HEK293 (cell line): ENCODE data around the gene PKNOX2.

ENCODE experiments used
- CTCF ChIA-PET: fragments of 350-600 bp; formaldehyde crosslinking; extraction: SDS; loops from one replicate; lab custom pipeline; 2021; ENCODE audit warnings: antibody characterized with exemption; lab: Yijun Ruan, JAX
- POLR2A ChIA-PET: fragments of 300-600 bp; formaldehyde crosslinking; extraction: SDS; loops from one replicate; lab custom pipeline; 2020; ENCODE audit warnings: antibody characterized with exemption, inconsistent platforms; lab: Yijun Ruan, JAX
- H3K27ac ChIP-seq: fragments of 200-500 bp; sonication (Bioruptor generic); 2 replicates; pipeline ENCODE4 v1.5.1; 2014; ENCODE audit warnings: low read depth, low read length, control low read depth, inconsistent platforms; ENCODE audit errors: extremely low read depth
- H3K36me3 ChIP-seq, 2 experiments: fragments of 200-500 bp in 1 of 2; sonication (Bioruptor generic) in 1 of 2; 1 replicate in 1 of 2; 2 replicates in 1 of 2; pipeline ENCODE4 v1.5.1; 2014 to 2017; ENCODE audit warnings: inconsistent platforms in 2 of 2, low read length in 2 of 2; ENCODE audit not compliant: control insufficient read depth in 2 of 2, insufficient read depth in 1 of 2
- H3K4me1 ChIP-seq: fragments of 200-500 bp; sonication (Bioruptor generic); 2 replicates; pipeline ENCODE4 v1.5.1; 2014; ENCODE audit warnings: mild to moderate bottlenecking, low read length, inconsistent platforms; ENCODE audit not compliant: control insufficient read depth, insufficient read depth
- H3K4me3 ChIP-seq: 2 replicates; pipeline ENCODE4 v1.5.1; 2011; ENCODE audit warnings: low read depth, mild to moderate bottlenecking, control low read depth, low read length, moderate library complexity
- H3K9me3 ChIP-seq: fragments of 200-500 bp; sonication (Bioruptor generic); 2 replicates; pipeline ENCODE4 v1.5.1; 2014; ENCODE audit warnings: low read depth, low read length, inconsistent platforms; ENCODE audit not compliant: control insufficient read depth, insufficient read depth
- GLIS1 ChIP-seq: fragments of 450-650 bp; formaldehyde crosslinking; IDR thresholded peaks from 2 replicates; pipeline ENCODE4 v1.5.1; 2016; ENCODE audit warnings: missing biosample characterization, missing genetic modification characterization
- GLIS2 ChIP-seq: fragments of 450-650 bp; formaldehyde crosslinking; IDR thresholded peaks from 2 replicates; pipeline ENCODE4 v1.5.1; 2016; ENCODE audit warnings: missing biosample characterization, missing genetic modification characterization
- MYNN ChIP-seq: fragments of 450-650 bp; formaldehyde crosslinking; IDR thresholded peaks from 2 replicates; pipeline ENCODE4 v1.5.1; 2016; ENCODE audit warnings: missing biosample characterization, missing genetic modification characterization, borderline replicate concordance
- OSR2 ChIP-seq: fragments of 450-650 bp; formaldehyde crosslinking; IDR thresholded peaks from 2 replicates; pipeline ENCODE4 v1.5.1; 2016; ENCODE audit warnings: missing biosample characterization, missing genetic modification characterization
- PATZ1 ChIP-seq: fragments of 450-650 bp; formaldehyde crosslinking; IDR thresholded peaks from 2 replicates; pipeline ENCODE4 v1.5.1; 2016; ENCODE audit warnings: missing biosample characterization, missing genetic modification characterization
- PRDM4 ChIP-seq: fragments of 450-650 bp; formaldehyde crosslinking; IDR thresholded peaks from 2 replicates; pipeline ENCODE4 v1.5.1; 2017; ENCODE audit warnings: missing biosample characterization, missing genetic modification characterization
- SCRT1 ChIP-seq: fragments of 450-650 bp; formaldehyde crosslinking; IDR thresholded peaks from 2 replicates; pipeline ENCODE4 v1.5.1; 2016; ENCODE audit warnings: missing biosample characterization, missing genetic modification characterization, borderline replicate concordance
- SCRT2 ChIP-seq: fragments of 450-650 bp; formaldehyde crosslinking; IDR thresholded peaks from 2 replicates; pipeline ENCODE4 v1.5.1; 2016; ENCODE audit warnings: missing biosample characterization, missing genetic modification characterization
- ZBTB20 ChIP-seq: fragments of 450-650 bp; formaldehyde crosslinking; IDR thresholded peaks from 2 replicates; pipeline ENCODE4 v1.5.1; 2016; ENCODE audit warnings: missing biosample characterization, missing genetic modification characterization
- ZBTB7A ChIP-seq: fragments of 450-650 bp; formaldehyde crosslinking; IDR thresholded peaks from 2 replicates; pipeline ENCODE4 v1.5.1; 2016; ENCODE audit warnings: low read depth, missing biosample characterization, missing genetic modification characterization
- ZNF24 ChIP-seq: fragments of 450-650 bp; formaldehyde crosslinking; IDR thresholded peaks from 2 replicates; pipeline ENCODE4 v1.5.1; 2016; ENCODE audit warnings: missing biosample characterization, missing genetic modification characterization
- ZNF335 ChIP-seq: fragments of 450-650 bp; formaldehyde crosslinking; conservative IDR thresholded peaks from 2 replicates; pipeline ENCODE4 v1.5.1; 2016; ENCODE audit warnings: missing biosample characterization, missing genetic modification characterization
- ZNF341 ChIP-seq: fragments of 450-650 bp; formaldehyde crosslinking; IDR thresholded peaks from 2 replicates; pipeline ENCODE4; 2016; ENCODE audit warnings: low read depth, missing biosample characterization, missing genetic modification characterization
- ZNF398 ChIP-seq: fragments of 450-650 bp; formaldehyde crosslinking; IDR thresholded peaks from 2 replicates; pipeline ENCODE4 v1.5.1; 2017; ENCODE audit warnings: missing biosample characterization, missing genetic modification characterization
- ZNF404 ChIP-seq: fragments of 450-650 bp; formaldehyde crosslinking; IDR thresholded peaks from 2 replicates; pipeline ENCODE4 v1.5.1; 2017; ENCODE audit warnings: missing biosample characterization, missing genetic modification characterization
- ZNF423 ChIP-seq: fragments of 450-650 bp; formaldehyde crosslinking; IDR thresholded peaks from 2 replicates; pipeline ENCODE4 v1.5.1; 2016; ENCODE audit warnings: missing biosample characterization, missing genetic modification characterization
- ZNF473 ChIP-seq: fragments of 450-650 bp; formaldehyde crosslinking; IDR thresholded peaks from 2 replicates; pipeline ENCODE4 v1.5.1; 2017; ENCODE audit warnings: missing biosample characterization, missing genetic modification characterization
- ZNF513 ChIP-seq: fragments of 450-650 bp; IDR thresholded peaks from 2 replicates; pipeline ENCODE4 v1.5.1; 2018; ENCODE audit warnings: missing biosample characterization, missing genetic modification characterization
- ZNF623 ChIP-seq: fragments of 450-650 bp; formaldehyde crosslinking; IDR thresholded peaks from 2 replicates; pipeline ENCODE4 v1.5.1; 2016; ENCODE audit warnings: missing biosample characterization, missing genetic modification characterization
- ZNF639 ChIP-seq: fragments of 450-650 bp; formaldehyde crosslinking; IDR thresholded peaks from 2 replicates; pipeline ENCODE4 v1.5.1; 2016; ENCODE audit warnings: missing biosample characterization, missing genetic modification characterization
- ZSCAN30 ChIP-seq: fragments of 450-650 bp; IDR thresholded peaks from 2 replicates; pipeline ENCODE4 v1.5.1; 2018; ENCODE audit warnings: missing biosample characterization, mild to moderate bottlenecking, missing genetic modification characterization, moderate library complexity

The PKNOX2 gene

GRCh38 chr11:125167292-125167953 is 2.9 kb downstream of the PKNOX2 start (continued):
- TF ChIP-seq PATZ1 (tag by site-specific recombination), result peak; percentile 57
- TF ChIP-seq PRDM4 (tag by site-specific recombination), result 0 out of 2 replicates have a peak, but pooled peaks have one; percentile 10
- TF ChIP-seq ZBTB7A (tag by site-specific recombination), result 0 out of 2 replicates have a peak, but pooled peaks have one; percentile 60
- peak; percentile 96 for TF ChIP-seq GLIS1 (tag by site-specific recombination)
- peak; percentile 48; the same call in 1 of the 2 replicates for TF ChIP-seq ZNF398 (tag by site-specific recombination)
- peak; percentile 80 for TF ChIP-seq ZNF335 (tag by site-specific recombination)
- TF ChIP-seq ZSCAN30, result 0 out of 2 replicates have a peak, but pooled peaks have one; percentile 45
- TF ChIP-seq MYNN, result peak; percentile 77; the same call in 1 of the 2 replicates
- TF ChIP-seq ZNF24 (tag by site-specific recombination), result no peak
- TF ChIP-seq ZNF423 (tag by site-specific recombination), result no peak
- no peak for TF ChIP-seq ZNF623 (tag by site-specific recombination)
- TF ChIP-seq GLIS2, result peak; percentile 69
- no peak for TF ChIP-seq ZNF404 (tag by site-specific recombination)
- peak; percentile 68; the same call in 1 of the 2 replicates for TF ChIP-seq ZNF341 (tag by site-specific recombination)
- TF ChIP-seq ZNF473, result no peak

GRCh38 chr11:125167954-125168835 is 3.6 kb downstream of the PKNOX2 start:
- Histone ChIP-seq H3K36me3 (no peaks in the 10 kb centered on the region), H3K27ac (peak overlapping the region; percentile 60), H3K9me3 (no peaks in the 10 kb centered on the region), H3K4me3 (no peak overlapping the region), H3K4me1 (peaks cover 21% of the 10 kb centered on the region)
- POLR2A ChIA-PET, result no interaction called here
- CTCF ChIA-PET, result interaction anchor here (0.5 to 3.6 kb wide), 6 partner anchors 58 to 261 kb away, joined by 3 to 13 read pairs (median 3); no protein-coding TSS in a partner anchor
- TF ChIP-seq SCRT1 (tag by site-specific recombination) (0 out of 2 replicates have a peak, but pooled peaks have one; percentile 36), ZNF513 (tag by site-specific recombination) (no peak), SCRT2 (tag by site-specific recombination) (peak; percentile 52; the same call in 1 of the 2 replicates), ZBTB20 (tag by site-specific recombination) (0 out of 2 replicates have a peak, but pooled peaks have one; percentile 9), PRDM4 (tag by site-specific recombination) (no peak; the same call in 1 of the 2 replicates), OSR2 (tag by site-specific recombination) (peak; percentile 76), ZNF639 (tag by site-specific recombination) (no peak)
